ENCODE results near the gene SPAG16. TPM values are rescaled to one million over a fixed set of nuclear protein-coding genes. Genes with fewer than 3 reads are reported as not detected.
A peak's percentile ranks its signal among the peaks of the same experiment; 100 is the strongest.

Gene SPAG16
- total RNA-seq, 1 experiment from 2014 or later, result 17.2 TPM

- Histone ChIP-seq H3K36me3 (ENCODE audit: low read depth, low read length) (no peaks in the 10 kb centered on the region), H3F3A (ENCODE audit: low read length, unreplicated experiment) (no peaks in the 10 kb centered on the region), H3K4me3 (ENCODE audit: low read length) (no peak overlapping the region), H3K27me3 (ENCODE audit: low read length) (no peaks in the 10 kb centered on the region), H3K79me2 (ENCODE audit: low read length) (no peaks in the 10 kb centered on the region), H4K20me1 (ENCODE audit: low read length) (no peaks in the 10 kb centered on the region), H3K9me3 (ENCODE audit: low read length) (no peaks in the 10 kb centered on the region), H3K9me2 (replicated peaks; ENCODE audit: low read length) (no peaks in the 10 kb centered on the region), H3K4me2 (ENCODE audit: low read length) (no peak overlapping the region), H2AFZ (ENCODE audit: low read length) (no peak overlapping the region), H3K27ac (ENCODE audit: low read length) (no peak overlapping the region), H3K9ac (ENCODE audit: low read length) (no peak overlapping the region), H3K4me1 (ENCODE audit: insufficient read depth, low read length) (no peaks in the 10 kb centered on the region)
- ATAC-seq (no peak), DNase-seq (peak; percentile 4)
- TF ChIP-seq EZH2 (IDR thresholded peaks at IDR 0.05; ENCODE audit: low read length, unreplicated experiment) (no peak), CTCF (conservative IDR thresholded peaks at IDR 0.05; ENCODE audit: low read depth, low read length) (no peak), EZH2phosphoT487 (IDR thresholded peaks at IDR 0.05; ENCODE audit: borderline replicate concordance, low read length) (no peak)
- ChIA-PET CTCF (no interaction called here), POLR2A (ENCODE audit: unreplicated experiment) (no interaction called here)
- no TSS peak for BruUV-seq (replicated peaks)
- intact Hi-C loops (cut with micrococcal nuclease), result no loop called here
Observed at GRCh38 chr2:214226061-214226460, 941.8 kb downstream of the SPAG16 start.

GRCh38 chr2:214232271-214232670 lies 948.0 kb downstream of the SPAG16 start:
- no peaks in the 10 kb centered on the region for H3K9me2 ChIP-seq (replicated peaks; ENCODE audit: low read length)
- no peak overlapping the region for H3K9ac ChIP-seq (ENCODE audit: low read length)
- H3K27me3 ChIP-seq (ENCODE audit: low read length), result no peaks in the 10 kb centered on the region
- ATAC-seq (no peak), DNase-seq (no peak)
- no TSS peak for BruUV-seq (replicated peaks)
- H2AFZ ChIP-seq (ENCODE audit: low read length), result no peak overlapping the region
- no peak overlapping the region for H3K4me3 ChIP-seq (ENCODE audit: low read length)
- no peaks in the 10 kb centered on the region for H3K4me1 ChIP-seq (ENCODE audit: insufficient read depth, low read length)
- TF ChIP-seq EZH2 (IDR thresholded peaks at IDR 0.05; ENCODE audit: low read length, unreplicated experiment) (no peak), EZH2phosphoT487 (IDR thresholded peaks at IDR 0.05; ENCODE audit: borderline replicate concordance, low read length) (no peak), CTCF (conservative IDR thresholded peaks at IDR 0.05; ENCODE audit: low read depth, low read length) (no peak)
- no peak overlapping the region for H3K27ac ChIP-seq (ENCODE audit: low read length)
- no peaks in the 10 kb centered on the region for H3K36me3 ChIP-seq (ENCODE audit: low read depth, low read length)
- H3K4me2 ChIP-seq (ENCODE audit: low read length), result no peak overlapping the region
- no peaks in the 10 kb centered on the region for H3K9me3 ChIP-seq (ENCODE audit: low read length)
- H3F3A ChIP-seq (ENCODE audit: low read length, unreplicated experiment), result no peaks in the 10 kb centered on the region
- CTCF ChIA-PET, result no interaction called here
- POLR2A ChIA-PET (ENCODE audit: unreplicated experiment), result no interaction called here
- no peaks in the 10 kb centered on the region for H3K79me2 ChIP-seq (ENCODE audit: low read length)
- H4K20me1 ChIP-seq (ENCODE audit: low read length), result no peaks in the 10 kb centered on the region
- intact Hi-C loops (cut with micrococcal nuclease), result no loop called here

GRCh38 chr2:214233164-214233563 lies 948.9 kb downstream of the SPAG16 start:
- Histone ChIP-seq H3K4me3 (ENCODE audit: low read length) (no peak overlapping the region), H2AFZ (ENCODE audit: low read length) (no peak overlapping the region), H3K36me3 (ENCODE audit: low read depth, low read length) (no peaks in the 10 kb centered on the region), H3K4me2 (ENCODE audit: low read length) (no peak overlapping the region), H3K27me3 (ENCODE audit: low read length) (no peaks in the 10 kb centered on the region), H3K9me3 (ENCODE audit: low read length) (no peaks in the 10 kb centered on the region), H3K4me1 (ENCODE audit: insufficient read depth, low read length) (no peaks in the 10 kb centered on the region), H3K79me2 (ENCODE audit: low read length) (no peaks in the 10 kb centered on the region), H4K20me1 (ENCODE audit: low read length) (no peaks in the 10 kb centered on the region), H3K9me2 (replicated peaks; ENCODE audit: low read length) (no peaks in the 10 kb centered on the region), H3K27ac (ENCODE audit: low read length) (no peak overlapping the region), H3F3A (ENCODE audit: low read length, unreplicated experiment) (no peaks in the 10 kb centered on the region), H3K9ac (ENCODE audit: low read length) (no peak overlapping the region)
- ATAC-seq (no peak), DNase-seq (no peak)
- intact Hi-C loops (cut with micrococcal nuclease), result no loop called here
- no TSS peak for BruUV-seq (replicated peaks)
- ChIA-PET CTCF (no interaction called here), POLR2A (ENCODE audit: unreplicated experiment) (no interaction called here)
- TF ChIP-seq EZH2 (IDR thresholded peaks at IDR 0.05; ENCODE audit: low read length, unreplicated experiment), result no peak
- no peak for TF ChIP-seq CTCF (conservative IDR thresholded peaks at IDR 0.05; ENCODE audit: low read depth, low read length)
- TF ChIP-seq EZH2phosphoT487 (IDR thresholded peaks at IDR 0.05; ENCODE audit: borderline replicate concordance, low read length), result no peak
